Spleen (tissue), 11 donors: ENCODE data around the gene EWSR1. TPM values are rescaled to one million over a fixed set of nuclear protein-coding genes. Genes with fewer than 3 reads are reported as not detected.

Source experiments
- DNase-seq: peaks from one replicate; pipeline ENCODE4 v3.0.0-alpha.2; 2020
- H3K27ac ChIP-seq, 8 donors: fragments of 200-600 bp; sonication (generic) in 7 of 8; 1 replicate in 4 of 8; 2 replicates in 4 of 8; pipeline versions ENCODE4 v1.5.0 to v1.8.0; 2016 to 2021; ENCODE audit warnings: inconsistent platforms in 4 of 8, mild to moderate bottlenecking in 4 of 8, moderate library complexity in 1 of 8
- H3K27me3 ChIP-seq, 7 donors: fragments of 200-600 bp; sonication (generic) in 6 of 7; replicated peaks in 1 of 7; 1 replicate in 4 of 7; 2 replicates in 3 of 7; pipeline versions ENCODE4 v1.5.0 to v1.8.0; 2016 to 2021; ENCODE audit warnings: inconsistent platforms in 3 of 7, mild to moderate bottlenecking in 1 of 7
- H3K36me3 ChIP-seq, 6 donors: fragments of 200-600 bp; sonication (generic) in 5 of 6; 1 replicate in 4 of 6; 2 replicates in 2 of 6; pipeline versions ENCODE4 v1.5.0 to v1.8.0; 2016 to 2021; ENCODE audit warnings: inconsistent platforms in 2 of 6
- H3K4me1 ChIP-seq, 6 donors: fragments of 200-600 bp; sonication (generic) in 5 of 6; 1 replicate in 3 of 6; 2 replicates in 3 of 6; pipeline versions ENCODE4 v1.5.0 to v1.8.0; 2016 to 2021; ENCODE audit warnings: inconsistent platforms in 3 of 6
- H3K4me3 ChIP-seq, 8 donors: fragments of 200-600 bp; sonication (generic) in 7 of 8; 1 replicate in 4 of 8; 2 replicates in 4 of 8; pipeline versions ENCODE4 v1.5.0 to v1.8.0; 2016 to 2021; ENCODE audit warnings: inconsistent platforms in 4 of 8, mild to moderate bottlenecking in 4 of 8, moderate library complexity in 2 of 8
- H3K9me3 ChIP-seq, 8 donors: fragments of 200-600 bp; sonication (generic) in 7 of 8; 1 replicate in 4 of 8; 2 replicates in 4 of 8; pipeline versions ENCODE4 v1.5.0 to v1.8.0; 2016 to 2021; ENCODE audit warnings: inconsistent platforms in 4 of 8
- POLR2A ChIP-seq, 3 donors: fragments of 450-650 bp; IDR thresholded peaks; one replicate each; pipeline ENCODE4 v1.5.1; 2017; ENCODE audit warnings: antibody characterized with exemption in 3 of 3, mild to moderate bottlenecking in 1 of 3
- POLR2AphosphoS5 ChIP-seq, 3 donors: sonication (generic); formaldehyde crosslinking; IDR thresholded peaks; one replicate each; pipeline ENCODE4 v1.5.1; 2017; ENCODE audit warnings: antibody characterized with exemption in 3 of 3
- WGBS, 5 donors: extraction: QIAGEN DNeasy Blood & Tissue Kit in 3 of 5; methylation state at CpG; one replicate each; pipeline versions ENCODE4 v1.1.5 to v1.1.7; 2013 to 2018; 5-methylcytosine and 5-hydroxymethylcytosine counted together
- intact Hi-C: fragments of 100-400 bp; cut with DNase I; formaldehyde crosslinking; loops from one replicate; pipeline ENCODE4 v1.15.0; 2023; ENCODE audit warnings: low total_unique reads
- polyA plus RNA-seq, 3 donors: library from polyadenylated mRNA; stranded (reverse); fragments of 200-250 nt; gene quantifications; one replicate each; pipeline ENCODE4 v1.2.1, GENCODE V29; 2013
- total RNA-seq, 7 donors: library from RNA; depleted of rRNA in 3 of 7; stranded (reverse); fragments of >200 nt in 3 of 7; fragmentation: NEBNext Ultra II Directional in 4 of 7; extraction: Animal tissue kit (Norgen Biotek cat#: 25700) in 4 of 7; gene quantifications; one replicate each; pipeline versions ENCODE4 v1.1.0 to v1.2.1, GENCODE V29; 2016 to 2021
- TF ChIP-seq, protein P1 (sequence below), 11 experiments: fragments of 200-600 bp in 7 of 11; fragments of 450-650 bp in 4 of 11; sonication (generic) in 4 of 11; IDR thresholded peaks in 8 of 11; conservative IDR thresholded peaks in 3 of 11; 1 replicate in 7 of 11; 2 replicates in 4 of 11; pipeline versions ENCODE4 v1.4.0 to v1.8.0; 2016 to 2021; ENCODE audit warnings: antibody characterized with exemption in 11 of 11, inconsistent platforms in 4 of 11, mild to moderate bottlenecking in 1 of 11
- donor health status: healthy with polysubstance abuse.
- donor health status: DM: no; HTN: no; CAD: no; lungs with moderate emphysema.
- donor health status: DM: no; HTN: no; CAD: no.
- donor health status: Bipolar disorder and iron deficiency.
- donor health status: healthy.
- donor health status: DM: no; HTN: no; CAD: no.
- donor health status: DM: yes; HTN: yes; CAD: no.

Gene EWSR1
- total and polyA plus RNA-seq, 10 donors: 127 to 282 (median 239) TPM

DNA sequence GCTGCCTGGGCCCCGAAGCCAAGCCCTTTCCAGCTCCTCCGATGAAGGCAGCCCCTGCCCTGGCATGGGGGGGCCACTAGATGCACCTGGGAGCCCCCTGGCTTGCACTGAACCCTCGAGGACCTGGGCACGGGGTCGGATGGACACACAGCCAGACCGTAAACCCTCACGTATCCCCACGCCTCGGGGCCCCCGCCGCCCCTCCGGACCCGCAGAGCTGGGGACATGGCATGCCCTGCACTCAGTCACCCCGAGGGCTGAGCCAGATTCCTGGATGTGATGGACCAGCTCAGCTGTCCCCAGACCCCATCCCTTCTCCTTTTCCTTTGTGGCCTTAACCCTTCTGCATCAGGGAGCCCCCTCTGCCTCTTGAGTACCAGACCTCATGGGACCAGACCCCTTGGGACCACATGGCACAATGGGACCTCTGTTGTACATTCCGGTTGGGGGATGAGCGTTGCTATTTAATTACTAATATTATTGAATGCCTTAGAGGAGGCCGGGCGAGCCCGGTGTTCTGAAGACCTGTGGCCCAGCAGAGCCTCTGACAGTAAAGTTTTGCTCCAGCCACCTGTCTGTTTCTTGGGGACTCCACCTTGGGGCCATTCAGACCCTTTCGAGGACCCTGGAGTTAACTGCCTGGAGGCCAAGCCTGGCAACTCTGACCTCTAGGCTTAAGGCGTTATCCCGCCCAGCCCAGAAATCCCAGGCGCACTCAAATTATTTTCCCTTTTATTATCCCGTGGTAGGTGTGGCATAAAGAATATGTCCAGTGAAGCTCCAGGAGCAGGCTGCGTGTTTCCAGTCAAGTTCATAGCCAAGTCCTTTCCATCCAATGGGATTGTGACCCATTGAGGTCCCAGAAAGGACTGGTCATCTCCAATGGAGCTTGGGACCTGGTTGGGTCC, 44.4 kb downstream of the EWSR1 start:
- H3K36me3 ChIP-seq: peaks cover 0 to 10% (median 0%) of the 10 kb centered on the region in 6 donors
- TF ChIP-seq POLR2A (IDR thresholded peaks at IDR 0.05) (no peak), POLR2AphosphoS5 (IDR thresholded peaks at IDR 0.05) (no peak)
- TF ChIP-seq, protein P1, sequence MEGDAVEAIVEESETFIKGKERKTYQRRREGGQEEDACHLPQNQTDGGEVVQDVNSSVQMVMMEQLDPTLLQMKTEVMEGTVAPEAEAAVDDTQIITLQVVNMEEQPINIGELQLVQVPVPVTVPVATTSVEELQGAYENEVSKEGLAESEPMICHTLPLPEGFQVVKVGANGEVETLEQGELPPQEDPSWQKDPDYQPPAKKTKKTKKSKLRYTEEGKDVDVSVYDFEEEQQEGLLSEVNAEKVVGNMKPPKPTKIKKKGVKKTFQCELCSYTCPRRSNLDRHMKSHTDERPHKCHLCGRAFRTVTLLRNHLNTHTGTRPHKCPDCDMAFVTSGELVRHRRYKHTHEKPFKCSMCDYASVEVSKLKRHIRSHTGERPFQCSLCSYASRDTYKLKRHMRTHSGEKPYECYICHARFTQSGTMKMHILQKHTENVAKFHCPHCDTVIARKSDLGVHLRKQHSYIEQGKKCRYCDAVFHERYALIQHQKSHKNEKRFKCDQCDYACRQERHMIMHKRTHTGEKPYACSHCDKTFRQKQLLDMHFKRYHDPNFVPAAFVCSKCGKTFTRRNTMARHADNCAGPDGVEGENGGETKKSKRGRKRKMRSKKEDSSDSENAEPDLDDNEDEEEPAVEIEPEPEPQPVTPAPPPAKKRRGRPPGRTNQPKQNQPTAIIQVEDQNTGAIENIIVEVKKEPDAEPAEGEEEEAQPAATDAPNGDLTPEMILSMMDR (IDR thresholded peaks at IDR 0.05 in 8 of 11, conservative IDR thresholded peaks at IDR 0.05 in 3 of 11): no peak
- H3K4me3 ChIP-seq: no peak overlapping the region
- H3K9me3 ChIP-seq: no peaks in the 10 kb centered on the region
- H3K27ac ChIP-seq: no peak overlapping the region
- peak; percentile 72 for DNase-seq
- peaks cover 32 to 88% (median 74%) of the 10 kb centered on the region in 6 donors for H3K4me1 ChIP-seq
- intact Hi-C loops: no loop called here
- 86 to 96% (median 90%) methylated on average over 24 to 25 of the region's 25 CpGs for WGBS, 5 donors
- H3K27me3 ChIP-seq: peaks cover 0 to 79% (median 50%) of the 10 kb centered on the region in 7 donors

DNA sequence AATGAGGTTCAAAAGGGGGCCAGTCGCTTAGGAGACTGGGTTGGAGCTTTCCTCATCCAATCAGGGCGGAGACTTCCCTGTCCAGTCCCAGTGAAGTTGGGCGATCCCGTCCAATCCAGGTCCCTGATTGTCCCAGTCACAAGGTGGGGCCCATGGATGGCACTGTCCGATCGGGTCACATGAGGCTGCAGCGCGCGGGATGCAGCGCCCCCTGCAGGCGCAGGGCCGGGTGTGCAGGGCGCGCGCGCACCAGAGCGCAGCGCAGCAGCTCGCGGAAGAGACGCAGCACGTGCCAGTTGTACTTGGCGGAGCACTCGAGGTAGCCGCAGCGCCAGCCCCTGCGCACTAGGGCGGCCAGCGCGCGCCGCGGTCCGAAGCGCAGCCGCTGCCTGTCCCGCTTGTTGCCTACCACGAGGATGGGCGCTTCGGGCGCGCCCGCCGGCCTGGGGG, 45.1 kb downstream of the EWSR1 start:
- Histone ChIP-seq H3K27ac (no peak overlapping the region), H3K9me3 (no peaks in the 10 kb centered on the region), H3K27me3 (peaks cover 0 to 72% (median 50%) of the 10 kb centered on the region in 7 donors), H3K36me3 (peaks cover 0 to 10% (median 0%) of the 10 kb centered on the region in 6 donors), H3K4me3 (peak overlapping the region in 1 of 8 donors; percentile 67), H3K4me1 (peaks cover 31 to 81% (median 68%) of the 10 kb centered on the region in 6 donors)
- intact Hi-C loops: no loop called here
- TF ChIP-seq POLR2AphosphoS5 (IDR thresholded peaks at IDR 0.05) (peak; percentile 30 to 77 (median 75)), POLR2A (IDR thresholded peaks at IDR 0.05) (no peak)
- TF ChIP-seq, protein P1 (IDR thresholded peaks at IDR 0.05 in 8 of 11, conservative IDR thresholded peaks at IDR 0.05 in 3 of 11): peak in 9 of 11 experiments; percentile 19 to 75 (median 58)
- peak; percentile 75 for DNase-seq
- 20 to 32% (median 22%) methylated on average over 17 to 44 of the region's 44 CpGs for WGBS, 5 donors

DNA sequence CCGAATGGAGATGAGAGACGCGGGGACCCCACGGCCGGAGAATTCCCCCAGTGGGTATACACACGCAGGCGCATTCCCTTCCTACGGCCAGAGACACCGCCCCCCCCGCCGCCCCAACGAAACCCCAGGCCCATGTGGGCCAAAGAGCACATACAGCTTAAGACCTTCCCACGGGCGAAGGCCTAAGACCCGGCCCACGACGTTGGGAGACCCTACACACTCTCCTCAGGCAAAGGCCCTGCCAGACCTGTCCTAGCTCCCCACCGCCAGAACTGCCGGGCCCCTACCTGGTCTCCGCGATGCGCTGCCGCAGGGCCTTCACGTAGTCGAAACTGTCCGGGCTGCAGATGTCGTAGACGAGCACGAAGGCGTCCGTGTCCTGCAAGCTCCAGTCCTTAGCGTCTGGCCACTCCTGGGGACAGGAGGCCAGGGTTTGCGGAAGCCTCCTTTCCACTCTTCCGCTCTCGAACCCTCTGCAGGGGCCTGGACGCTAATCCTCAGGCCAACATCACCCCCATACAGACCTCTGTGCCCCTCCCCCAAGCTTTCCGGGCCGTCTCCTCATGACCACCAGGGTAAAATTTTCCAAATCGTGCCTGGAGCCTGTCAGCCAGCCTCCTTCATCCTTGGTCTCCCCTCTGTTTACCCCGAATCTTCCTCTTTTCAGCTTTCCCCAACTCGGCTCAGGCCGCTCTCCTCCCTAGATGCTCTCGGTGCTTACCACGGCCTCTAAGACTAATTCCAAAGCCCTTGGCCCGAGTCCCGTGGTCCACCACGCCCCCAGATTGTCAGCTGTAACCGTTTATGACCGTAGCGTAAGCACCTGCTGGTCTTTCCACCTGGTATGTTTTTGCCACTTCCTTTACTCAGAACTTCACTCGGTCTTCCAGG, 45.8 kb downstream of the EWSR1 start:
- 22 to 34% (median 26%) methylated on average over 39 to 51 of the region's 51 CpGs for WGBS, 5 donors
- H3K27me3 ChIP-seq: peaks cover 0 to 68% (median 50%) of the 10 kb centered on the region in 7 donors
- no peak overlapping the region for H3K27ac ChIP-seq
- TF ChIP-seq POLR2A (IDR thresholded peaks at IDR 0.05) (no peak), POLR2AphosphoS5 (IDR thresholded peaks at IDR 0.05) (no peak)
- TF ChIP-seq, protein P1 (IDR thresholded peaks at IDR 0.05 in 8 of 11, conservative IDR thresholded peaks at IDR 0.05 in 3 of 11): no peak
- peaks cover 0 to 10% (median 0%) of the 10 kb centered on the region in 6 donors for H3K36me3 ChIP-seq
- H3K9me3 ChIP-seq: no peaks in the 10 kb centered on the region
- intact Hi-C loops: no loop called here
- peaks cover 26 to 75% (median 61%) of the 10 kb centered on the region in 6 donors for H3K4me1 ChIP-seq
- H3K4me3 ChIP-seq: peak overlapping the region in 1 of 8 donors; percentile 67
- DNase-seq: peak; percentile 73
